Effector CD4-positive, alpha-beta T cell (primary cell): Measurements from ENCODE around the gene PPIL6.

Experiments used
- DNase-seq: peaks from one replicate; pipeline ENCODE4 v3.0.0-alpha.2; 2020

The PPIL6 gene

GRCh38 chr6:109449064-109449794 is 8.8 kb upstream of the PPIL6 start:
- DNase-seq: no peak

- no peak for DNase-seq
Measured at GRCh38 chr6:109448615-109449014, 8.2 kb upstream of the PPIL6 start.

- DNase-seq: no peak
Measured at GRCh38 chr6:109447878-109448555, 7.6 kb upstream of the PPIL6 start.

- DNase-seq: no peak
Measured at GRCh38 chr6:109447087-109447486, 6.7 kb upstream of the PPIL6 start.

GRCh38 chr6:109446541-109446940 is 6.1 kb upstream of the PPIL6 start:
- DNase-seq: no peak

GRCh38 chr6:109446072-109446471 is 5.6 kb upstream of the PPIL6 start:
- no peak for DNase-seq

GRCh38 chr6:109445382-109445781 is 5.0 kb upstream of the PPIL6 start:
- no peak for DNase-seq

GRCh38 chr6:109443425-109443950 is 3.1 kb upstream of the PPIL6 start:
- no peak for DNase-seq

GRCh38 chr6:109442393-109442924 is 2.0 kb upstream of the PPIL6 start:
- DNase-seq: no peak

GRCh38 chr6:109441069-109441816 is 815 bp upstream of the PPIL6 start:
- DNase-seq: peak; percentile 39

- no peak for DNase-seq
Measured at GRCh38 chr6:109436041-109436440, 4.4 kb downstream of the PPIL6 start.

- no peak for DNase-seq
Measured at GRCh38 chr6:109434456-109434855, 6.0 kb downstream of the PPIL6 start.

- DNase-seq: no peak
Measured at GRCh38 chr6:109429496-109429895, 10.9 kb downstream of the PPIL6 start.

GRCh38 chr6:109428889-109429477 is 11.4 kb downstream of the PPIL6 start:
- no peak for DNase-seq

GRCh38 chr6:109424946-109425345 is 15.5 kb downstream of the PPIL6 start:
- no peak for DNase-seq

- no peak for DNase-seq
Measured at GRCh38 chr6:109421184-109421583, 19.2 kb downstream of the PPIL6 start.

- no peak for DNase-seq
Measured at GRCh38 chr6:109420751-109421150, 19.7 kb downstream of the PPIL6 start.

GRCh38 chr6:109417646-109418045 is 22.8 kb downstream of the PPIL6 start:
- no peak for DNase-seq

GRCh38 chr6:109411034-109411433 is 29.4 kb downstream of the PPIL6 start:
- DNase-seq: no peak

- DNase-seq: no peak
Measured at GRCh38 chr6:109406196-109406595, 34.2 kb downstream of the PPIL6 start.

- no peak for DNase-seq
Measured at GRCh38 chr6:109397020-109397419, 43.4 kb downstream of the PPIL6 start.

- DNase-seq: no peak
Measured at GRCh38 chr6:109396046-109396718, 44.2 kb downstream of the PPIL6 start.
